Stimulated activated CD4-positive, alpha-beta T cell treated with anti-CD3 and anti-CD28 coated beads, Interleukin-2, amount 100 ng/mL, for 48 hours (primary cell): ENCODE data around the gene TNFAIP8L3.

Source experiments
- DNase-seq, 2 donors: peaks; one replicate each; pipeline ENCODE4 v3.0.0-alpha.2; 2020

Gene TNFAIP8L3

DNA sequence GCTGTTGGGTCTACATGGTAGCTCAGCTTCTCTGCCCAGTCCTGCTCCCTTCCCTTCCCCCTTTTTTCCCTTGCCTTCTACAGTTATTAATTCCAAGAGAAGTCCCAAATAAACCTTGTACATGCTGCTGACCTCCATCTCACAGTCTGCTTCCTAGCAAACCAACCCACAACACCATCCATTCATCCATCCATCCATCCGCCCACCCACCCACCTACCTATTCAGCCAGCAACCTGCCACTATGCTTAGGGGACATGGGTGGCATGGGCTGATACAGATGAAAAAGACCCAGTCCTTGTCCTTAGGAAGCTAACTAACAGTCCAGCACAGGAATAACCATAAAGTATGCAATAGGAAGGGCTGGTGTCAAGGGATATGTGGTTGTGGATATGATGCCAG is 5.7 kb downstream of the TNFAIP8L3 start:
- DNase-seq = no peak

DNA sequence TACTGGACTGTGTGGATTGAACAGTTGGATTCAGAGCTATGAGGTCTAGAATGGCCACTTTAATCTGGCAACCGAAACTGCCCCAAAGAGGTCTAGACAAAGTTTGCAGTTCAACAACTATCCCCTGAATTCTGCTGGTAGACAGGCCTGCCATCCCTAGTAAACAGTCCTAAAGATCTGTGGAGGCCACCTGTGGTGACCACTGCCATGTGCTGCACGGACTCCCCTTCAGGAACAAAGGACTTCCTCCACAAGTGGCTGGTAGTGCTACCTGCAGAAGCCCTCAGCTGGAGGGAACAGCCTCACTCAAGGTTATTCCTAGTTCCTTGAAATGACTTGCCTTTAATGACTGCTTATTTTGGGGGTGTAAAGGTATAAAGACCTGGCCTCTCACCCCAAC is 6.1 kb downstream of the TNFAIP8L3 start:
- no peak for DNase-seq

DNA sequence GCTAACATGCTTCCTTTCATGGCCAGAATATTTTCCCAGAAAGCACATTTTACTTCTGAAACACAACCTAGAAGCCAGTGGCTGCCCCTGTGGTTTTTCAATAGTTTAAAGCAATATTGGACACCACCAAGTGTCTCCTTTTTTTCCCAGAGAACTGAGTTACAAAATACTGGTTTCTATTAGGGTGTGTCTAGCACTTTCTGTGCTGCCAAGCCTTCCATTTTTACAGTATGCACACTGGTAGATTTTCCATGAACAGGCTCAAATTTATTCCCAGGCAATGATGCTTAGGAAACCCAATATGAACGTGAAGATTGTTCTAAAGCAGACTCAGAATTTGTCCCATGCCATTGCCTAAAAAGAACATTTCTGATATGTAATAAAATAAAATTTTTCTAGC is 7.2 kb downstream of the TNFAIP8L3 start:
- no peak for DNase-seq

DNA sequence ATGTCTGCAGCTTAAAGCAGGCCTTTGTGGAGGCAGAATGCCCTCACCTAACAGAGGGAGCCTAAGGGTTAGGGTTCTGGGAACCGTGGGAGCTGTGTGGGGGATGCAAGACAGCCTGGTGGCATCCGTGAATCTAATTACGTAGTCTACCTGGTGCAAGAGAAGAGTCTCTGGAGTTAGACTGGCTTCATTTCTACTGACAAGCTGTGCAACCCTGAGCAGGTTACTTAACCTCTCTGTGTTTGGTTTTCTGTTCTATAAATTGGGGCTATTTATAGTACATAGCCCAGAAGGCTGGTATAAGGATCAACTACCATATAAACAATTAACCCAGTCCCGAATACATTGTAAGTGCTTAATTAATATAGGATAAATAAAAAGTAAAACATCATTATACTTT is 8.3 kb downstream of the TNFAIP8L3 start:
- no peak for DNase-seq

DNA sequence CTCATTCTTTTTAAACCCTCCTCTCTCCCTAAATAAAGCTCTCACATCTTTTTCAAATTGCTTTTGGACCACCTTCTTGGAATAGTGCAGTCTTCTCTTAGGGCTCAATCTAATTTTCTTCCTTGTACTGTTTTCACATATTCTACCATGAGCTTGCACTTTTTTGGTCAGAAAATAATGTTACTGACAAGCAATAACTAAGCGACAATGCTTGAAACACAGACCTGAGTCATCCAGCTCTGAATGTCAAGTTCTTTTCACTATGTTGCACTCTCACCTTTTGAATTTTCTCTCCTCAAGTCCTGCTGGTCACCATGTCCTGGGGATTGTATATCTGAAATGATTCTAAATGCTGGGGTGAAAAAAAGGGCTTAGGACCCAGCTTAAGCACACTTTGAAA is 8.9 kb downstream of the TNFAIP8L3 start:
- no peak for DNase-seq

DNA sequence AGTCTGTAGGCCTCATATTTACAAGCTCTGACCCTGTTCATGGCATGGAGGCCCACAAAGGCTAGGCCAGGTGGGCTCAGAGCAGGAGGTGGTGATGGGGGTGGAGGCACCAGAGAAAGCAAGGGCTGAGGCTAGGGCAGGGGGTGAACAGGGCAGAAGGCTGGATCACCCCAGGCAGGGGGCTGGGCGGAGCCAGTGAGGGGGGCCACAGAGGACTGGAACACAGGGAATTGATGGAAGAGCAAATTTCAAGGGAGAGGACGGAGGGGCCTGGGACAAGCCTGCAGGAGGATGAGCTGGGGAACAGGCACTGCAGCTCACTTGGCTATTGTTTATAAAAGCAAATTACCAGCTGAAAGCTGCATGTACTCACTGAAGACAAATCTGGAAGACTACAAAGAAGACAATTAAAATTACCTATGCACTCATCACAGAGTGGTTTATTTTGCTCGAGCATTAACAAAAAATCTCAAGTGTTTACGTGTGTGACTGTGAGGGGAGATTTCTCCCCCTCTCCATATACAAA is 11.0 kb downstream of the TNFAIP8L3 start:
- DNase-seq = no peak

DNA sequence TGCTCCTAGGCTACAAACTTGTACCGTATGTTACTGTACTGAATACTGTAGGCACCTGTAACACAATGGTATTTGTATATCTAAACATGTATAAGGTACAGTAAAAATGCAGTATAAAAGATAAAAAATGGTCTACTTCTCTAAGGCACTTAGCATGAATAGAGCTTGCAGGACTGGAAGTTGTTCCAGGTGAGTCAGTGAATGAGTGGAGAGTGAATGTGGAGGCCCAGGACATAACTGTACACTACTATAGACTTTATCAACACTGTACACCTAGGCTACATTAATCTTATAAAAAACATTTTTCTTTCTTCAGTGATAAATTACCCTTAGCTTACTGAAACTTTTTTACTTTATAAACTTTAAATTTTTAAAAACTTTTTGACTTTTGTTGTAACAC is 12.5 kb downstream of the TNFAIP8L3 start:
- DNase-seq = no peak

DNA sequence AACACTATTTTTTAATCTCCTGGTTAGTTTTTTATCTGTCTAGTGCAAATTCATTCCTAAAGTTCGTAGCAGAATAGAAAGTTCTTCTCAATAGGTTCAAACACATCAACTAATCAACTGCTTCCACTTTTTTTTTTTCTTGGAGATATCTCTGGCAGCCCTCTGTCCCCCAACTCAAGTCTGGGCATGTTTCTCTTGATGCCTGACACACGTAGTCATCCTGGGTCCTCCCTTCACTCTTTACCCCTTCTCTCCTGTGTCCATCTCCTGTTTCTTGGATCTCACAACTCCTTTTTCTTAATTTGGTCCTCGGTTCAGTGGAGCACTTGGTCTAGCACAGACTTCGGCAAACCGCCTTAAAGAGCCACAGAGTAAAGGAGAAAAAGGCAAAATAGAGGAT is 14.4 kb downstream of the TNFAIP8L3 start:
- no peak for DNase-seq

DNA sequence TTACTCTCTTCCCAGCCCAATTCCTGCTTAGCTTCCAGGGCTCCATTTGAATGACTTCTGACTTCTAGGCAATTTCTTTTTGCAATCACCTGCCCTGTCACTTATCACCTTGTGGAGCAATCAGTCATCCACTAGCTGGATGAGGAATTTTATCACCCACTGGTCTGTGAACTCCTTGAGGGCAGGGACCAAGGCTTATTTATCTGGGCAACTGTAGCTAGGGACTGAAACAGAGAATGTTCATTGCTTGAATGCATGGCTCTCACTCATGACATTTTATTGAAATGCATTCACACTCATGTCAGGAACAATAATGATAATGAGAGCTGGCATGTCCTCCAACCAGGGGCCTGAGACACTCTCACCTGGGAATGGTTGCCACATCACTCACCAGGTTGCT is 15.5 kb downstream of the TNFAIP8L3 start:
- DNase-seq = no peak

DNA sequence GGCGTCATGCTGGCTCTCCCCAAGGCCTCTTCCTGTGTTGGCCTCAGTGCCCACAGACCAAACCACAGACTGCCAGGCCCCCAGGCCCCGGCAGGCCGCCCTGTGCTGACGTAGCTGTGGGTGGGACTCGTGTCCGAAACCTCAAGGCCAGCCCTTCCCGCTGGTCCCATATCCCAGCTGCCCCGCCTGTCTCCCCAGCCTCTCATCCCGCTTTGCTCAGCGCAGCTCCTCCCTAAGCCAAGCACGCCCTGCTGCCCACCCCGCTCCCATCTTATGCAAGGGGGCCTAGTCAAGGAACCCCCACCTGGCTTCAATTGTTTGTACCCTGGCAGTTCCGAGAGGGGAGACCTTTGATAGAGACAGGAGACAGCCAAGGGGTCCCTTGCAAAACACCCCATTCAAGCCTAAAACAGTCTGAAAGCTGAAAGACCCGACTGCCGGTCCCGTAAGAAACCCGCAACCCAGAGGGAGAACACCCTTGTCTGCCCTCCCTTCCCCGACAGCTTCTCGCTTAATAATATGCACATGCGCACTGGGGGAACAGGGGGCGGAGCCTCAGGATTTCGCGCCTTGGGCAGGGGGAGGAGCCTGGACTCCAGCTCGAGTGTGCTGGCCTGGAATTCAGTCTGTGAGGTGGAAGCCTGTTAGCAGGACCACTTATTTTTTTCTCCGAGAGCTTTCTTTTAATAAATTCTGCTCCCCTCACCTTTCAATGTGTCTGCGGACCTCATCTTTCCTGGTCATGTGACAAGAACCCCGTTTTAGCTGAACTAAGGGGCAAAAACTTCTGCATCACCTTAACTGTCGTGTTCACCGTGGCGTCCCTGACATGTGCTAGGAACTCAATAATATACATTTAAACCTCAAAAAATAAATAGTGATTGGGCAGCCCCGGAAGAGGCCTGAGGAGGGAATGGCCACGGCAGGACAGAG is 17.2 kb downstream of the TNFAIP8L3 start:
- DNase-seq = peak; percentile 44 to 52

DNA sequence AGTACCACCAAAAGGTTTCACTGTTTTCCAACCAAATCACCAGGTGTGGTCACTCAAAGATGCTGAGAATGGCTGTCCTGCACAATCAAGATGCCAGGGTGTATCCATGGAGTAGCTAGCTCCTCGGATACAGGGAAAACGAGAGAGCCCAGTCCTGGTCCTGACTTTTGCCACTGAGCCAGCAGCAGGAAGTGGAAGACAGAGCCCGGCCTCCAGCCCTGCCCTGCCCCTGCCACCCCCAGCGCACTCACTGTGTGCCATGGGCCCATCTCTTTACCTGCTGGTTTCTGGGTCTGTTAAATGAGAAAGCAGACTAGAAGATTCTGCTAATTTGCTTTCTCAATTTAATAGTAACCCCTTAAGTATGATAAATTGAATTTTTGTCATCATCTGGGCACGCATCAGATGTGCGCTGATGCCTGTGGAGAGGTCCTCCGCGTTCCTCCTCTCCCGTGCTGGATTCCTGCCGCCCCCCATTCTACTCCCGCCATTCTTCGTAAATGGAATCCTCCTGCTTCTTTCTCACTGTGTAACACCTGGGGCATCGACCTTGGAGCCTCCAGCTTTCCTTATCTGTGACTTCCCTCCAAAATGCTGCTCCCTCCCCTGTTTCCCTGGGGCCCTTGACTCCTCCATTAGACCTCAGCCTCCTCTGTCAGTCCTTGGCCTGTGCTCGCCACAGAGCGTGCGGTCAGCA is 18.0 kb downstream of the TNFAIP8L3 start:
- no peak for DNase-seq

DNA sequence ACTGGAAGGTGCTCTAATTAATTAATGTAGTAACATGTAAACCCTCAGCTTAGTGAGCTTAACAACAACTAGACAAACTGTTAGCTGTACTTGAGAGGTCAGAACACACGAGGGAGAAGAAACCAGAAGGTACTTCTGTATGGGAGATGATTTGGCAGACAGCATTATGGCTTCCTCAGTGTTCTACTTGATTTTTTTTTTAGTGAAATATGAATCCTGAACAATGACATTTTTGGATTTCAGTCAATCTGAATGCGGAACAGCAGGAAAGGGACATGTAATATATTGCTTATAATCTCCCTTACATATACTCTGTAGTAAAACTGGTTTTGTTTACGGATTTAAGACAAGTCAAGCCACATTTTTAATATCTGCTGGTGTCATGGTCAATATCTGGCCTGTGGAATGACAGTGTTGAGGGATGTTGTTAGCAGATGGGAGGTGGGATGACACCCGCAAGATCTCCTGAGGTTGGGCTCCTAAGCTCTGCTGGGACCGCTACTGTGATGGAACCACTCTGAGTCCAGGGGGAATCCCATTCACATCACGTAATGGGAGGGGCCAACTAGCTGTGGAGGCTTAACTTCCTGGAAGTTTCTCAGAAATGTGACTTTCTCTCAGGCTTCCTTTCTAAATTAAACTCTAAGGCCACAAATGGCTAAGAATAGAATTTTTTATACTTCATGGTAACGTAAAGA is 18.7 kb downstream of the TNFAIP8L3 start:
- DNase-seq = no peak

DNA sequence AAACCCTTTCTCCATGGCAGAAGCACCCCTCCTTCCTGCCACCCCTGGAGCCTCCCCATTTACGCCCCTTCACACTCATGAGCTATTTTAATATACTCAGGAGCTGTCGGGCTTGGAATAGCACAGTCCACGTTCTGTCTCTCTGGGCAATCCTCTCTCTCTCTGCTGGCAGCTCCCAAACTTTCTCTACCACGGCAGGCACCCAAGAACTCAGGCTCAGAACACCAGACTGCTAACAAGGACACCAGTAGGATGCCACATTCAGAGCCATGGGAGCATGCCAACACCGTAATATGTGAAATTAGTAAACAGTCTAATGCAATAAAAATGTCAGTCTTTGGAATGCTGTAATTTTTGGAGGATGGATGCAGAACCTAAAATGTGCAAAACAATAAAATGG is 19.3 kb downstream of the TNFAIP8L3 start:
- no peak for DNase-seq

DNA sequence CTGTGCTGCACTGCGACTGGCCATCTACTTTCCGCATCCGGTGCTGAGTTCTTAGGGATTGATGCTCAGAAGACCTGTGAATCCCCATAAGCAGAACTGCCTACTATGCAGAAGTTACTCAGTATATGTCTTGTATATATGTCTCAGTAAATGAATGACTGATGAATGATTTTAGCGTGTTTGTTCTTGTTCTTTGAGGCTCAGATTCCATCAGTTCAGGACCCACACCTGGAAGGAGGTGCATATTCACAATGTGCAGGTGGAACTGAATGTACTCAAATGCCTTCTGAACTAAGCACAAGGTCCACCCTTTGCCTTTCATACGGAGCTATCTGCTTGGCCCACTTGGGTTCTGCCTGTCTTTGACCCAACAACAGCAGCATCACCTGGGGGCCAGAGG is 19.8 kb downstream of the TNFAIP8L3 start:
- no peak for DNase-seq

DNA sequence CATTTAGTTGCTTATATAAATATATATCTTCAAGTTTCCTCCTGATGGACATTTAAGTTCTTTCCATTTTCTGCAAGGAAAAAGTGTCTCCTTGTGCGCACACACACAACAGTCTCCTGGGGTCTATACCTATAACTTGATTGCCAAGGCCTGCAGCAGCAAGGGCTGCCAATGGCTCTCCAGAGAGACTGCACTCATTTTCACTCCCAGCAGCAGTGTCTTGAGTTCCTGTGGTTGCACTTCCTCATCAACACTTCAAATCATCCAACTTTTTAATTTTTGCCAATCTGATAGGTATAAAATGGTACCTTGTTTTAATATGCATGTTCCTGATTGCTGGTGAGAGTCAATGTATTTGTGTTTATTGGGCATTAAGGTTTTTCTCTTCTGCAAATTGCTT is 23.1 kb downstream of the TNFAIP8L3 start:
- DNase-seq = no peak

DNA sequence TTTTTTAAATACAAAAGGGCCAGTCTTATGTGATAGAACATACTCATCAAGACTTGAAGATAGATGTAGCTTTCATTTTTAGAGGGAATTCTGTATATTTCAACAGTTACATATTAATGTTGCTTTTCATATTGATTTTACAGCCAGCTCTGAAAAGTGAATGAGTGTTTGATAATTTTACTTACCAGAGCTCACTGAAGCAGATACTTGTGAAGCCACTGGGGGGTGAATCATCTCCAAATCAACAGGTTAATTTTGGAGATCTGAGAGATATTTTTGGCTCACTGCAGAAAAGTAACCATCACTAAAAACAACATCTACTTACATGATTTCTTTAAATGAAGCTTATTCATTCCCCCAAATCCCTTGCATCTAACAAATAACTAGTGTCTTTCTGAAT is 24.7 kb downstream of the TNFAIP8L3 start:
- DNase-seq = no peak

DNA sequence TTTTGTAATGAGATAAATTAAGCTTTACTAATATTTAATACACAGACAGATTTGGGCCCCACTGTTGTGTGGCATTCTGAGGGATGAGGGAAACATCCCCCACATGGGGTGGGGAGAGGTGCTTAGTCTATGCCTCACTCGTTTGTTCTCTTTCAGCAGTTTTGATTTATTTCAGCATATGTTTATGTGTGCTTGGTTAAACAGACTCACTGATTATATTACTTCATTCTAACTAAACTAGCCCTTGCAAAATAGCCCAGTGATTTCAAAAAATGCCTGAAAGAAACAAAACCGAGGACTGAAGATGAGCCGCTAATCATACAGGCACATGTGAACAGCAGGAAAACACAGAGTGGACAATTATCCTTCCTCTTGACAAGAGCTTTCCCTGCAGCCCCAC is 27.2 kb downstream of the TNFAIP8L3 start:
- DNase-seq = no peak

DNA sequence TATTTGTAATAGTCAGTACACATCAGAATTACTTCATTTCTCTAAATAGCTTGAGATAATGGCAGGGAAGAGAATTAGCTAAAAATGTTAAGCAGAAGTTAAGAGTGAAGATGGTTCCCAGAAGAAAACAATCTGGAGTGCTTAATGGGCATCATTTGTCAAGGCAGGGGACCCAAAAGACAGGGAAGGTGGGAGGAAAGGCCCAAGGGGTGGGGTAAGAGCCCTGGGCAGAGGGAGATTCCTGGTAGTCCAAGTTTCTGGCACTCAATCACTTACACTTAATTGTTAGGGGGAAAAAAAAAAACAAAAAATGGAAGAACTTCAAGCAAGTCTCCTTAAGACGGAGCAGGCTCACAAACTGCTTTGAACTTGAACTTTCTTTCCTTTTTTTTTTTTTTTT is 28.9 kb downstream of the TNFAIP8L3 start:
- no peak for DNase-seq

DNA sequence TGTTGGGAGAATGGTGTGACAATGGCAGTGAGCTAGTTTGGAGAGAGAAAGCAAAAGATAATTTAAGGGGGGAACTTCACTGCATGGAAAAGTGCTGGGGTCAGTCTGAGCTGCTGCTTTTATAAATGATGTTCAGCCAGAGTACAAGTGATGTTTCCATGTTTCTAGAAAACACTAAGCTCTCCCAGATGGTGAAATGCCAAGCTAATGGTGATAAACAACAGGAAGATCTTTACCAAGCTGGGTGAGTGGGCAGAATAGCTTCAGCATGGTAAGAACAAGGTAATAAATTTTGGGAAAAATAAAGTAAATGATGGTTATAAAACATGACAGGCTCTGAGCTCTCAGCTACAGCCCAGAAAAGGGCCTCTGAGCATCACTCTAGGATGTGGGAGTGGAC is 29.4 kb downstream of the TNFAIP8L3 start:
- DNase-seq = no peak

DNA sequence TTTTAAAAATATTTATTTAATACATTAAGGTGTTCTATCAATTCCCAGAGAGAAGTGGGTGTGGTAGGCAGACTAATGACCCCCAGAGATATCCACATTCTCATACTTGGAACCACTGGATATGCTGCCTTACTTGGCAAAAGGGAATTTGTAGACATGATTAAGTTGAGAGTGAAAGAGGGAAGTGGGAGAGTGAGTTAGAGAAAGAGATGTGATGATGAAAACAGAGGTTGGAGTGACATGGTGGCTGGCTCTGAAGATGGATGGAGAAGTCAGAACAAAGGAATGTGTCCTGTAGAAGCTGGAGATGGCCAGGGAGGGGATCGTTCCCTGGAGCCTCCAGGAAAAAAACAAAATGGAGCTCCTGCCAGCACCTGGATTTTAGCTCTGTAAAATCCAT is 32.0 kb downstream of the TNFAIP8L3 start:
- no peak for DNase-seq

DNA sequence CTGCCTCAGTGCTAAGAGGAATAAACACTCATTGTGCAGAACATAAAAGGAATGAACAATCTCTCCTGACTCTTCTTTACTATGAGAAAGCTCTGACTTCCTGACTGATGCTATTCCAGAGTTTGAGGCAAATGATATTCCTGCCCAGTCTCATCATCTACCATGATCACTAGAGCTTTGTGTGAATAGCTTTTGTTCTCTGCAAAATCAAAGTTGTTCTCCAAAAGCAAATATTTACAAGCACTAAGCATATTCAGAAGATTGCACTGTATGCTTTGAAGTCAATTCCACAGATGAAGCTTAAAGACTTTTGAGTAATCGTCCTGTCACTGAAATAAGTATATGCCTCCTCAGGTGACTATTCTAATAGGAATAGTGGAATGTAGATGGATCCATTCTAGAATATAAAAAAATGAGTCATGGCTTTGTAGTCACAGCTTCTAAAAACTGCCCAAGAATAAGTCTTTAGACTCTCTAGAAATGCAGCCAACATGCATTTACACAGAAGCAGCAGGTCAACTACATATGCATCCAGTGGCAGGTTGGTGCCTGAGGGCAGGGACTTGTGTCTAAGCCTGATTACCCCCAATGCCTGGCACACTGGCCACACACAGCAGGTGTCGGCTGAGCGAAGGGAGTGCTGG is 34.6 kb downstream of the TNFAIP8L3 start:
- DNase-seq = no peak

DNA sequence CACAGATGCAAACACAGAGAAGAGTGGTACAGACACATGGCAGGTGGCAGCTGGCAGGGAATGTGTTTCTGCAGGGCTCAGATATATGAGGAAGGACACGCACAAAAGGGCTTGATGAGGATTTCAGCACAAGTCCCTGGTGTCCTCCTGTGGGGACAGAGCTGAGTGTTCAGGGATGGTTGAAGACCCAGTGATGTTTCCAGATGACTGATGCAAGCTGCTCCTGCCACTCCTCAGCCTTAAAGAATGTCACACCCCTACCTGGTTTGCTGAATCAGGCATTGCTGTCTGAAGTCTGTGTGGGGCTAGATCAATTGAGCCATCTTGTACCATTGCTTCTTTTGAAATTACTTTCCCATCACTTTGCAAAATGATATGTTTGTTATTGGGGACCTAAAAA is 40.2 kb downstream of the TNFAIP8L3 start:
- DNase-seq = no peak

DNA sequence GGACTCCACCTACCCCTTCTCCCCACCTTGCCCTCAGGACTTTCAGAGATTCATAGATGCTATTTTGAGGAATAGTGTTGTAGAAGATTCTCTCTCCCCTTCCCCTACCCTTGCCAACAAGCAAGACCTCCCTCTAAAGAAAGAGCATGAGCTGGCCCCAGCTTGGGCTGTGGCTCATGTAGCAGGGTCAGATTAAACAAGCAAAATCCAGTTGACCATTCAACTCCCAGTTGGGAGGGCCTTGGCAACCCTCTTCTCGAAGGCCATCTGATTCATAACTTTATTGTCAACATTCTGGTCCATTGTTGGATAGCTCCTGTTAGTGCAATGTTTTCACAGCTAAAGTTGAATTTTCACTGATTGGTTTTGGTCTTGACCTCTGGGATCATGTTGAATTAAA is 41.1 kb downstream of the TNFAIP8L3 start:
- no peak for DNase-seq
